Measurements from ENCODE around the gene LRRC28.

DNA sequence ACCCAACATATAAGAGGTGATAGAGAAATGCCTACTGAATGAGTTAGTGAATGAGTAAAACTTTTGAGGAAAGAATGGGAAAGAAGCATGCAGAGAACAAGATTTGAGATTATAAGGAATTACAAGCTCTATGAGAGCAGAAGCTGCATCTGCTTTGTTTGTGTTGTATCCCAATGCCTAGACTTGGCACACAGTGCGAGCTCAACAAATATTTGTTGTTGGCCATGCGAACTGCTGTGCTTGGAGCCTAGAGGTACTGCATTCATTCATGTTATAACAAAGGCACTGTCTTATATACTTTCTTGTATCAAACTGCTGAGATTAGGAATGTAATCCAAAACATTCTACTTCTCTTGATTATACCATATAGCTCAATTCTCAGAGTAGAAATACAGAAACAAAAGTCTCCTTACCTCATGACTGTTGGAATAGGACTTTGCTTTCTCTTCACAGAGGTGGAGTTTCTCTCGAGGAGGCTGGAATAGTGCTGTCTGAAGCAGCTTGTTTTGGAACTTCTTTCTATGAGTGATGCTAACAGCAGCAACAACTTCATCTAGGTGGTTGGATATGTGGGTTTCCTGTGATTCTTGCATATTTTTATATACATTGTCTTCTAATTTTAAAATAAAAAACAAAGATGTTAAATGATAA lies 23.0 kb upstream of the LRRC28 start:
- TF ChIP-seq POLR2AphosphoS5 (IDR thresholded peaks at IDR 0.05; ENCODE audit: low read depth, low read length) (no peak), POLR2A (IDR thresholded peaks at IDR 0.05; ENCODE audit: low read depth, low read length) (no peak)
